RKO (cell line): Measurements from ENCODE around the gene TJP3.
"Not testable (repeated sequence)": the region's sequence is repeated elsewhere in the genome, so short reads cannot be mapped to it uniquely, and the experiment has no call there.

ENCODE experiments used
- DNase-seq: peaks from one replicate; pipeline ENCODE4 v3.0.0-alpha.2; 2016; ENCODE audit warnings: low spot score

TJP3 gene

DNA sequence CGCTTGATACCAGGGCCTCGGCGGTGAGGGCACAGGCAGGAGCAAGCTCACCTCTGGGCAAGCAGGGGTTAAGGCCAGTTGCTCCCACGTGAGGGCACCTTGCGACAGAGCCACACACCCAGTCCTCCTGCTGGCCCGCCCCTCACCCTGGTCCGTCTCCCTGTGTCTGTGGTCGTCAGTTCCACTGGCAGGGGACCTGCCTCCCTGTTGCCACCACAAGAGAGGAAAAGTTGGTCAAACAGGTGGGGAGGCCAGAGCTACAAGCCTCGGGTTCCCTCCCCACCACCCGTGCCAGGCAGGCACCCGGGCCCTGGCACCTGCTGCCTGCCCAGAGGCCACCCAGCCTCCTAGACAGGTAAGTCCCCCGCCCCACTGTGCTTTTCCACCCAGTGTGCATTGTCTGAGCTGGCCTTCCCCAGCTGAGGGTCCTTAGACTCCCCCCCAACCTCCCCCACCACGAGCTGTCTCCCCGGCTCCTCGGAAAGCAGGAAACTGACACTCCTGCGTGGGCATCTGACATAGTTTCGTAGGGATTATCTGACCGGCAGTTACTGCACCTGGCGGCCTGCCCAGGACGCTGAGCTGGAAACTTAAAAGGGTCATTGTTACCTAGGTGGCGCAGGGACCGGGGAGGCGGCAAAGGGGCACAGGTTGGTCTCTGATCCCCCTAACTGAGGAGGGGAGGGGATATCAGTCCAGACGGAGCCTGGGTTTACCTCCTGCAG lies at the start of gene TJP3:
TJP3 (plus strand) TSS at position 178 of the 725 bp plus-strand sequence. CDS start 20,049 bp downstream, outside the sequence.
- no peak for DNase-seq

DNA sequence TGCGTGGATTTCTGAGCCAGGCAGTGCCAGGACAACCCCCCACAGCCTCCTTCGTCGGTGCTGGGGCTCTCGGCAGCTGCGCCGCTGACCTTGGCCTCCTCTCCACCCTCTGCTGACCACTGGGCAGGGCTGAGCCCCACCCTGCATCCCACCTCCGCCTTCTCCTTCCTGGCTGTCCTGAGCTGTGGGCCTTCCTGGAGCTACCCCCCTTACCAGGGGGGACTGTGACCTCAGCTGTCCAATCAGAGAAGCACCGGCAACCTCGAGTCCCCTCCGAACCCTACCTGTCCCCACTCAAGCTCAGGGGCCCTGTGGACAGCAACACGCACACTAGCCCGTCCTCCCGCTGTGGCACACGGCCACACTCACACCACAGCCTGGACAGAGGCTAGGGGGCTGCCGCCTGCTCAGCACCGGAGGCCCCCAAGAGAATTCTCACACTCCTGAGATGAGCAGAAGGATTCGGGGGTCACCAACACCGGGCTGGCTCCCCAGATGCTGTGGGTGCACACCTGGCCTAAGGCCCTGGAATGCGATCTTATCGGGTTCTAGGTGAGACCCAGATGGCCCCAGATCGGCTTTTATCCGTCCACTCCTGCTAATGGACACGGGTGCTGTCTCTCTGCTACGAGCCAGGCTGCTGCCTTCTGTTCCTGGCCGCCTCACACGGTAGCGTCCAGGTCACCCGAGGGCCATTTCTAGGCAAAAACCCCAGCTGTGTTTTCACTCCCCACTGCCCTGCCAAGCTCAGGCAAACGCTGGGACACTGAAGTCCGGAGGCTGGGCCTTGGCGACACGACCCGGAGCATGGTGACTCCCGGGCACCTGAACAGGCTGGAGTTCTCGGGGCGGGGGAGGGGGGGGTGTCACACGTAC lies 49.1 kb upstream of the TJP3 start:
- no peak for DNase-seq

DNA sequence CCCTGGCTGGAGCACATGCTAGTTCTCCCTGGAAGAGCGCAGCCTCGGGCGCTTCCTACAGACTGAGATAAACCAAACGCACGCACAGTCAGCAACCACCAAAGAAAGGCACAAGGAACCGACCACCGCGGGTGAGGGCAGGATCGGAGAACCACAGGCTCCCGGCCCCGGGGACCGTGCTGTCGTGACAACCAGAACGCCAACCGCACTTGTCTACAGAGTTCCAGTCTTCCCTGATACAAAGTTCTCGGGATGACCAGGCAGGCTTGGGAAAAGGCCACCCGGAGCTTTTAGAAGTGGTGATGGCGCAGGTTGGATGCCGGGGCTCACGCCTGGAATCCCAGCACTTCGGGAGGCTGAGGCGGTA lies 48.5 kb upstream of the TJP3 start:
- no peak for DNase-seq

- DNase-seq: no peak
These were observed 47.5 kb upstream of the TJP3 start for GRCh38 chr19:3660493-3661219.

DNA sequence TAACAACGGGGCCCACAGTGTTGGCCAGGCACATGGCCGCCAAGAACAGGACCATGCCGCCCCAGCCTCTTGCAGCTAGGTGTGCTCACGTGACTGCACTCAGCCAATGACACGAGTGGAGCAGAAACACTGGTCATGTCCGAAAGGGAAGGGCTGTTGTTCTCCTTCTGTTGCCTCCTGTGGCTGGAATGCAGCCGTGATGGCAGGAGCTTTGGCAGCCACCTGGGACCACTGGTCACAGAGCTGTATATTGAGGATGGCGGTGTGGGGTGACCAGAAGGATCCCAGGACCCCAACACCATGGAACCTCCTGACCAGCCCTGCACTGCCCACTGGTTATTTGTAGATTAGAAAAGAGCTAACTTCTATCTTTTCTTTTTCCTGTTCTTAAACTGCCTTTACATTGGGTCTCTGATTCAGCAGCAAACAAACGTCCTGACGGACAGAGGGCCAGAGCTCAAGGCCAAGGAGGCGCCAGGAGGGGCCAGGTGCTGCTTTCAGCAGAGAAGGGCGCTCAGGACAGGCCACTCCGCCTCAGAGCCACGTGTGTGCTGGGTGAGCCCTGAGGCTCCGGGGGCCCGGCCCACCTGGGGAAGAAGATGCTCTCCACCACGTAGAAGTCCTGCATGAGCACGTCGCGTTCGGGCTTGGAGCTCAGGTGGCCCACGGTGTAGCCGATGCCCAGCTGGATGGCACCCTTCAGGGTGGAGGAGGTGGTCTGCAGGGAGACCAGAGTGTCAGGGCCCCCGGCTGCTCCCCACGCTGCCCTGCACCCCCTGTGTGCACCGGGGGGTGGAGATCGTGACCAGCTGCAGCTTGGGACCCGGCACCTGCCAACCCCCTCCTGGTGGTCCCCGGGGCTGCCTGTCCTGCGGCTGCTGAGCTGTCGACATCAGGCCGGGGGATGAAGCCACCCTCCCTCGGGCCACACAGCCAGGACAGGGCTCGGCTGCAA lies 46.6 kb upstream of the TJP3 start:
- no peak for DNase-seq

GRCh38 chr19:3663838-3664237 lies 44.3 kb upstream of the TJP3 start:
- DNase-seq: no peak

DNA sequence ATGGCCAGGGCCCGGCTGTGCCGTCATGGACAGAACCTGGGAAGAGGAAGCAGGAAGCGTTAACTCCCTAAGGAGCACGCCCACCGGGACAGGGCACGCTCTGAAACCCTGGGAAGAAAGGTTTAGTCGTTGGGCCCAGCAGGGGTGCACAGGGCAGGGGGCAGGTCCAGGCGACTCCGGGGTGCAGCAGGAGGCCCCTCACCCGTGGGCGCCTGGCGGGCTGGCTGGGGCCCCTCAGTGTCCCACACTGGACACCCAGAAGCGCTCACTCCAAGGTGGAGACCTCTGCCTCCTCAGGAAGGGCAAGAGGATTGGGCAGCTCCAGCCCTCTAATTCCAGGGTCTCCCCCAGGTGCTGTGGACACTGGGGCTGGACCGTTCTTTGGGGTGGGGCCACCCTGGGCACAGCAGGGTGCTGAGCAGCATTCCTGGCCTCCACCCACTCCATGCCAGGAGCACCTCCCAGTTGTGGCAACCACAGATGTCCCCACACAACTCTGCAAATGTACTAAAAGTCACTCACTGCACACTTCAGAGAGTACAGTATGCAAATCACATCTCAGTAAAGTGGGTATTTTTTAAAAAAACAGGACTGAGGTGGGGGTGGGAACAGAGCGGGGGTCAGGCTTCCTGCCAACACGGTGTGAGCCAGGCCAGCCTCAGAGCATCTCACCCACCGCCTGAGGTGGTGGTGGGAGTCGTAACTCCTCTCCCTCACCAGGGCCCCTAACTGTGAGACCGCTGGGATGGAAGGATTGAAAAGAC lies 43.1 kb upstream of the TJP3 start:
- DNase-seq: no peak

- DNase-seq: no peak
These were observed 42.3 kb upstream of the TJP3 start for GRCh38 chr19:3665681-3666544.

- not testable (repeated sequence) for DNase-seq
These were observed 41.7 kb upstream of the TJP3 start for GRCh38 chr19:3666545-3666856.

GRCh38 chr19:3667037-3667638 lies 41.0 kb upstream of the TJP3 start:
- no peak for DNase-seq

GRCh38 chr19:3667766-3668165 lies 40.4 kb upstream of the TJP3 start:
- no peak for DNase-seq

DNA sequence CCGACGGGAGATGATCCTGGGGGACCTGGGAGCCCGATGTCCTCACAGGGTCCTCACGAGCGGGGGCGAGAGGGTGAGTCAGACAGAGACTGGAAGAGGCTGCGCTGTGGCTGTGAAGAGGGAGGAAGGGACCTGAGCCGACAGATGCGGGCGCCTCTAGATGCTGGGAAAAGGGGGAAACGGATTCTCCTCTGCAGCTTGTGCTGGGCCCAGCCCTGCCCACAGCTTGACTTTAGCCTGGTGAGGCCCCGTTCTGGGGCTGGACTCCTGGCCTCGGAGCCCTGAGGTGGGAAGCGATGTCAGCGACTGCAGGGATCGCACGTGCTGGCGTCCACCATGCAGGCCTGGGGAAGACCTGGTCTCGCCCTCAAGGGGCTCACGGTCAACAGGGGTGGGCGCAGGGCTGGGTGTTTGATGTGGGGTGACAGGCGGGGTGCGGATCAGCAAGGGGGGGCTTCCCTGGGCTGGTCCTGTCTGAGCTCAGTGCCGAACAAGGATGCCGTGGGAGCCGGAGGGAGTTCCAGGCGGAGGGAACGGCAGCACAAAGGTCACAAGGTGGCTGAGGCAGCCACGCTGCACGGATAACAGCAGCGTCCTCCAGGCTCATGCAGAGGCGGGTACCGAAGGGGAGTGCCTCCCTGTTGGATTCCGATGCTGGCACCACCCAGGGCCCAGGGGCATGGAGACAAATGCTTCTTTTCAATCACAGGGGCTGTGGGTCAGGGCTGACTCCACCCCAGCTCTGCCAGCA lies 39.7 kb upstream of the TJP3 start:
- DNase-seq: no peak

GRCh38 chr19:3669082-3669946 lies 38.9 kb upstream of the TJP3 start:
- DNase-seq: no peak

GRCh38 chr19:3669947-3670795 lies 38.0 kb upstream of the TJP3 start:
- no peak for DNase-seq

- no peak for DNase-seq
These were observed 37.1 kb upstream of the TJP3 start for GRCh38 chr19:3670796-3671679.
